ENCODE results near the gene FBXO2.

FBXO2 gene

DNA sequence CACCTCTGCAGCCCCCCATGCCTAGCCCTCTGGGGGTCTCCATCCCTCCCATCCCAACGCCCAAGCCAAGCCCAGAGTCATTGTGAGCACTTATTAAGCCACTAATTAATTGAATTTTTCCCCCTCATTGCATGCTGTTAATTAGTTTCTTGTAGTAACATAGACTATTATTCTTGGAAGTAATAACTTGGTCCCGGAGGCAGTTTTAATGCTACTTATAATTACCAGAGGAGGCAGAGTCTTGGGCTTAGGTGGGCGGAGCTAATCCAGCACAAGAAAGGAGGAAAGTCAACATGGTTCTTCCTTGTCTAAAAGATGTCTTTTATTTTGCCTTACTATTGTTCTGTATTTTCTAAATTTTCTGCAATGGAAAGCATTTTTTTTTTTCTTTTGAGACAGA is 27.7 kb downstream of the FBXO2 start:
- Histone ChIP-seq H3K9me3 (replicated peaks in 1 of 11) (no peaks in the 10 kb centered on the region), H3K36me3 (no peaks in the 10 kb centered on the region), H3K9ac (no peak overlapping the region), H4K20me1 (peaks cover 0 to 7% (median 0%) of the 10 kb centered on the region in 11 experiments; a peak in 4 of 22 replicates), H3K27me3 (no peaks in the 10 kb centered on the region), H3K4me1 (peaks cover 0 to 13% (median 2%) of the 10 kb centered on the region in 10 experiments; a peak in 7 of 20 replicates), H3K4me3 (no peak overlapping the region), H3K27ac (no peak overlapping the region), H3K4me2 (no peak overlapping the region)
- no peak for TF ChIP-seq Cebpa-rat (IDR thresholded peaks at IDR 0.05)

DNA sequence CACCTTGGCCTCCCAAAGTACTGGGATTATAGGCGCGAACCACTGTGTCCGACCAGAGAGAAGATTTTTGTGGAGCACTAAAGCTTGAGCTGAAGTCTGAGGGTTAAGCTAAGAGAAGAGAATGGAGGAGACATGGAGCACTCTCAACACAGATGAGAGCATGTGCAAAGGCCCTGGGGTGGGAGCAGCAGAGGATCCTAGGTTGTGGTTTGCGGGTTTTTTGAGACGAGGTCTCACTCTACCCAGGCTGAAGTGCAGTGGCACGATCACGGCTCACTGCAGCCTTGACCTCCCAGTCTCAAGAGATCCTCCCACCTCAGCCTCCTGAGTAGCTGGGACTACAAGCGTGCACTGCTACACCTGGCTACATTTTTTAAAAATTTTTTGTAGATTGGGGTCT is 30.5 kb downstream of the FBXO2 start:
- Histone ChIP-seq H3K27me3 (no peaks in the 10 kb centered on the region), H3K4me1 (peaks cover 0 to 16% (median 7%) of the 10 kb centered on the region in 10 experiments; a peak in 10 of 20 replicates)

DNA sequence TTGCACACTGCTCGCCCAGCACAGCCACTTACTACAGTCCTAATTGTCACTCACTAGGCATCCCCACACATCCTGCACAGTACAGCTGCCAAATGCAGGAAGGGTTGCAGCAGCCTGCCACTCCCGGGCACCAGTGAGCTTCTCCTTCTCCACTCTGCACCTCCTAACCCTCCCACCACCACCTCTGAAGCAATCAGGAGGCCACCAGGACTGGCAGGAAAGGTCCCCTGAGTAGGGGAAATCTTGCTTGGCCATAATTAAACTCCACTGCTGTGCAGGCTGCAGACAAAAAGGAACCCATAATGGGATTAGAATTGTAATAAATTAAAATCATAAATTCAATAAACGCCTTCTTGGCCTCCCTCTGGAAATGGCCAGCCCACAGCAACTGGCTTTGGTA is 31.8 kb downstream of the FBXO2 start:
- H3K27me3 ChIP-seq, result no peaks in the 10 kb centered on the region
- no peak overlapping the region; a peak in 1 of 22 replicates for H3K4me2 ChIP-seq
- no peaks in the 10 kb centered on the region for H3K36me3 ChIP-seq
- H3K9me3 ChIP-seq (replicated peaks in 1 of 11), result no peaks in the 10 kb centered on the region
- H4K20me1 ChIP-seq, result peaks cover 0 to 10% (median 0%) of the 10 kb centered on the region in 11 experiments; a peak in 3 of 22 replicates
- H3K9ac ChIP-seq, result no peak overlapping the region
- no peak overlapping the region for H3K27ac ChIP-seq
- H3K4me1 ChIP-seq, result peaks cover 0 to 16% (median 7%) of the 10 kb centered on the region in 10 experiments; a peak in 10 of 20 replicates
- no peak for TF ChIP-seq Cebpa-rat (IDR thresholded peaks at IDR 0.05)
- no peak overlapping the region for H3K4me3 ChIP-seq

More for the DNA sequence above, 30.5 kb downstream of the FBXO2 start:
- Histone ChIP-seq H3K4me2 (no peak overlapping the region), H4K20me1 (peaks cover 0 to 10% (median 0%) of the 10 kb centered on the region in 11 experiments; a peak in 3 of 22 replicates), H3K36me3 (no peaks in the 10 kb centered on the region), H3K27ac (no peak overlapping the region), H3K9ac (no peak overlapping the region), H3K4me3 (no peak overlapping the region), H3K9me3 (replicated peaks in 1 of 11) (no peaks in the 10 kb centered on the region)
- no peak for TF ChIP-seq Cebpa-rat (IDR thresholded peaks at IDR 0.05)

DNA sequence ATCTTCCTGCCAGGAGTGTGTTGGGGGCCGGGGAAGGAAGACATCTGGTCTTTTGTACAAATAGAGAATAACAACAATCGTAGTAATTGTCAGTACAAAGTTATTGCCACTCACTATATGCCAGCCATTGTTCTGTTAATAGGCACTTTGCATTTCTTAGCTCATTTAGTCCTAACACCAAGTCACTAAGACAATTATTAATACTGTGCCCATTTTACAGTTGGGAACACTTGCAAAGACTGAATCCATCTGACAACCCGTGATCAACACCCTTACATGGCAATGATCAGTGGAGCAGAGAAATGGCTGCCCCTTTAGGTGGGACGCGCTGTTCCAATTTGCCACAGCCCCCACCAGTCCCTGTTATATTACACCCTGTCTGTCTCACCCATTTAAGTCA is 33.3 kb downstream of the FBXO2 start:
- peak overlapping the region in 5 of 11 experiments; percentile 12 to 60 (median 48); a peak in 8 of 22 replicates for H3K4me2 ChIP-seq
- no peak overlapping the region for H3K27ac ChIP-seq
- TF ChIP-seq Cebpa-rat (IDR thresholded peaks at IDR 0.05), result no peak
- peaks cover 0 to 28% (median 14%) of the 10 kb centered on the region in 10 experiments; a peak in 11 of 20 replicates for H3K4me1 ChIP-seq
- H3K36me3 ChIP-seq, result no peaks in the 10 kb centered on the region
- H4K20me1 ChIP-seq, result peaks cover 0 to 10% (median 0%) of the 10 kb centered on the region in 11 experiments; a peak in 3 of 22 replicates
- no peaks in the 10 kb centered on the region for H3K27me3 ChIP-seq
- H3K9ac ChIP-seq, result no peak overlapping the region
- no peaks in the 10 kb centered on the region for H3K9me3 ChIP-seq (replicated peaks in 1 of 11)
- no peak overlapping the region for H3K4me3 ChIP-seq

DNA sequence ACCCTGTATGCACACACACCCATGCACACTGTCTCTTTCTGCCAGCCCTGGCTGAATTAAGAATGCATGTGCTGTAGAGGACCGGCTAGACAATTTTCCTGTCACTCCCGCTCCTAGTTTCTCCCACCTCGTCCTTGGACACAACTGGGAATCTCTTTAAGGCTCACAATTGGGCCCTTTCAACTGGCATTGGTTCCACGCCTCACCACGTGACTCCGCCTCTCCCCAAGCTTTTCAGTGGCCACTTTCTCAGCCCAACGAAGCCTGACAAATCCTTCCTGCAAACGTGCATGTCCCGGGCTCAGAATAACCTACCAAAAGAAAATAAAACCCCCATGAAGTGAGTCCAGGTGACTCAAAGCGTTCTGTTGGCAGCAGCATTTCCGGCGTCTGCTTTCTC is 33.8 kb downstream of the FBXO2 start:
- no peak for TF ChIP-seq Cebpa-rat (IDR thresholded peaks at IDR 0.05)
- peak overlapping the region in 6 of 11 experiments; percentile 12 to 60 (median 48); a peak in 10 of 22 replicates for H3K4me2 ChIP-seq
- no peaks in the 10 kb centered on the region for H3K27me3 ChIP-seq

DNA sequence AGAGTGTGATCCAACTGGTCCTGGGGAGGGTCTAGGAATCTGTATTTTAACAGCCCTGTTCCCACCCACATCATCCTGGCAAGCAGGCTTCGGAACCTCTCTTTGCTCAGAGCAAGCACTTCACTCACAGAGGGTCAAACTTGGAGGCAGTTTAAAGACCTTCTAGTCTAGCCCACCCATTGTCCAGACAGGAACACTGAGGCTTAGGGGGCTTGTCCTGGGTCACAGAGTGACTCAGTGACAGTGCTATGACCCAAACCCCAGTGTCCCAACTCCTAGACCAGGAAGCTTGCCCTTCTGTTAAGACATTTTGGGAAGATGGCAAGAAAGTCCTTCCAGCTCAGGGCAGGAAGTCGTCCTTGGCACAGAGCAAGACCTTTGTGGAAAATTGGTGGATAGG is 36.5 kb downstream of the FBXO2 start:
- Histone ChIP-seq H3K27me3 (no peaks in the 10 kb centered on the region), H3K9me3 (replicated peaks in 1 of 11) (peaks cover 5 to 10% (median 7%) of the 10 kb centered on the region in 11 experiments; a peak in 20 of 22 replicates), H3K4me2 (no peak overlapping the region), H3K4me1 (peaks cover 0 to 28% (median 14%) of the 10 kb centered on the region in 10 experiments; a peak in 11 of 20 replicates), H4K20me1 (peaks cover 0 to 10% (median 0%) of the 10 kb centered on the region in 11 experiments; a peak in 3 of 22 replicates), H3K36me3 (no peaks in the 10 kb centered on the region), H3K27ac (no peak overlapping the region), H3K4me3 (no peak overlapping the region), H3K9ac (no peak overlapping the region)
- no peak for TF ChIP-seq Cebpa-rat (IDR thresholded peaks at IDR 0.05)

More for the DNA sequence above, 33.8 kb downstream of the FBXO2 start:
- Histone ChIP-seq H3K9me3 (replicated peaks in 1 of 11) (no peaks in the 10 kb centered on the region), H3K4me1 (peaks cover 0 to 28% (median 14%) of the 10 kb centered on the region in 10 experiments; a peak in 11 of 20 replicates), H3K4me3 (no peak overlapping the region), H3K9ac (0 out of 22 replicates have a peak overlapping the region, but pooled peaks of 1 of the 11 experiments have one; percentile 3), H4K20me1 (peaks cover 0 to 10% (median 0%) of the 10 kb centered on the region in 11 experiments; a peak in 3 of 22 replicates), H3K36me3 (no peaks in the 10 kb centered on the region), H3K27ac (no peak overlapping the region)

DNA sequence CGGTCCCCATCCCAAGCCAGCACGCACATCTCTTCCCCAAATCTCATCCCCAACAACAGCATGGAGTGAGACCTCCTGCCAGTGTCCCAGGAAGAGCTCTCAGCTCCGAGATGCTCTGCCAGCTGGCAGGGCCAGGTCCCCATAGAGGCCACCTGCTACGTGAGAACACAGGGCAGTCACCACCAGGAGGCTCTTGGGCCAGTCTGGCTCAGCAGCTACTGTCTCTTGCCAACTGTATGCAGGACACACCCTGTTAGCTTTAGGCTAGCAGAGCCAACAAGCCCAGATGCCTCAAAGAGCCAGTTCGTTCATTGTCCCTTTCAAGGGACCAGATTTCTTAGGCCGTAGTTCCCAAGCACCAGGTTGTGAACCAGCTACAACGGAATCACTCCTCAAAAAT is 36.9 kb downstream of the FBXO2 start:
- no peak overlapping the region for H3K27ac ChIP-seq
- no peak for TF ChIP-seq Cebpa-rat (IDR thresholded peaks at IDR 0.05)
- peak overlapping the region in 5 of 11 experiments; percentile 1 to 41 (median 33); a peak in 7 of 22 replicates for H3K4me2 ChIP-seq
- no peaks in the 10 kb centered on the region for H3K36me3 ChIP-seq
- no peak overlapping the region for H3K9ac ChIP-seq
- no peak overlapping the region for H3K4me3 ChIP-seq
- no peaks in the 10 kb centered on the region for H3K27me3 ChIP-seq
- H4K20me1 ChIP-seq, result peaks cover 0 to 10% (median 0%) of the 10 kb centered on the region in 11 experiments; a peak in 3 of 22 replicates
- H3K9me3 ChIP-seq (replicated peaks in 1 of 11), result peaks cover 9 to 14% (median 10%) of the 10 kb centered on the region in 11 experiments; a peak in 20 of 22 replicates
- peaks cover 0 to 28% (median 14%) of the 10 kb centered on the region in 10 experiments; a peak in 11 of 20 replicates for H3K4me1 ChIP-seq

DNA sequence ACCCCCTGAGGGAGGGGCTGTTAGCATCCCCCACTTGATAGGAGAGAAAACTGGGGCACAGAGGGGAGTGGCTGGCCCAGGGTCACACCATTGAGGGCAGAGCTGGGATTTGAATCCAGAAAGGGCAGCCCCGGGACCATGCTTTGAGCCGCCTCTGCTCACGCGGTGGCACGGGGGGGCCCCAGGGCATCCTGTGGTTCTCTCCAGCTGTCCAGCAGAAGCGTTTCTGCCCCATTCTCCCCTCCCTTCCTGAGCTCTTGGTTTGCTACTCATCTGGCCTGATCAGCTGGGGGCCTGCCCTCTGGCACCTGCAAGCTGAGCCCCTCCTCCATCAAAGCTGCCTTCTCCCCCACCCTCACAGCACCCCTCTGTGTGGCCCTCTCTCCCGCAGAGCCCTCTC is 37.5 kb downstream of the FBXO2 start:
- no peak for TF ChIP-seq Cebpa-rat (IDR thresholded peaks at IDR 0.05)
- H3K9me3 ChIP-seq (replicated peaks in 1 of 11), result peaks cover 9 to 14% (median 11%) of the 10 kb centered on the region in 11 experiments; a peak in 20 of 22 replicates
- H3K4me1 ChIP-seq, result peaks cover 0 to 23% (median 14%) of the 10 kb centered on the region in 10 experiments; a peak in 11 of 20 replicates
- peak overlapping the region in 5 of 11 experiments; percentile 1 to 41 (median 33); a peak in 8 of 22 replicates for H3K4me2 ChIP-seq
- no peaks in the 10 kb centered on the region for H3K27me3 ChIP-seq
- H3K9ac ChIP-seq, result 0 out of 22 replicates have a peak overlapping the region, but pooled peaks of 1 of the 11 experiments have one; percentile 2
- no peak overlapping the region for H3K27ac ChIP-seq
- no peak overlapping the region for H3K4me3 ChIP-seq
- no peaks in the 10 kb centered on the region for H3K36me3 ChIP-seq
- peaks cover 0 to 5% (median 0%) of the 10 kb centered on the region in 11 experiments; a peak in 3 of 22 replicates for H4K20me1 ChIP-seq

DNA sequence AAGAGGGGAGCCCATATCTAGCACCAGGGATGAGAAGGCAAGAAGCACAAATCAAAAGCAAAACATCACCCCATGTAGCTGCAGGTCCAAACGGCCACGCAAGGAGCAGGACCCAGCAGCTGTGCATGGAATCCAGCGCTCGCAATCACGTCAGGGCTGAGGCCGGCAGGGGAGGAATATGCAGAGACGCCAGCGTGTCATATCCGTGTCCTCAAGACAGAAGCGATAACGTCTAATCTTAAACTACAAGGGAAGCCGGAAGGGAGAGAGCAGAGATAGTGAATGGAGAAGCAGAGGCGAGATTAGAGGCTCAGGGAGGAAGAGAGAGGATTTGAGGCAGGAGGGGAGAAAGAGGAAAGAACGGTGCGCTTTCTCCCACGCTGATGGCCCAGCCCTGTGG is 39.1 kb downstream of the FBXO2 start:
- peaks cover 0 to 14% (median 7%) of the 10 kb centered on the region in 10 experiments; a peak in 8 of 20 replicates for H3K4me1 ChIP-seq
- H3K27ac ChIP-seq, result no peak overlapping the region
- H3K4me3 ChIP-seq, result no peak overlapping the region
- no peak for TF ChIP-seq Cebpa-rat (IDR thresholded peaks at IDR 0.05)
- H3K4me2 ChIP-seq, result no peak overlapping the region
- H3K9me3 ChIP-seq (replicated peaks in 1 of 11), result peaks cover 9 to 14% (median 11%) of the 10 kb centered on the region in 11 experiments; a peak in 20 of 22 replicates
- no peaks in the 10 kb centered on the region; a peak in 2 of 22 replicates for H4K20me1 ChIP-seq
- no peaks in the 10 kb centered on the region for H3K27me3 ChIP-seq
- no peaks in the 10 kb centered on the region for H3K36me3 ChIP-seq
- H3K9ac ChIP-seq, result no peak overlapping the region

All from BLaER1 treated with 17β-estradiol and CSF1 and Interleukin-3, amounts not matched to agents 10 nM and 100 nM (cell line).